ENCODE measurements around the gene TTLL11. TPM values are rescaled to one million over a fixed set of nuclear protein-coding genes. Genes with fewer than 3 reads are reported as not detected.

The TTLL11 gene
- total RNA-seq, 4 donors from 2014 or later: 20.5 to 41.3 (median 27.6) TPM

GRCh38 chr9:122015170-122015821, 77.8 kb downstream of the TTLL11 start:
- DNase-seq (ENCODE audit: extremely low spot score): no peak
- no peak overlapping the region for H3K27ac ChIP-seq (replicated peaks in 1 of 4)
- no peaks in the 10 kb centered on the region for H3K9me3 ChIP-seq
- TF ChIP-seq POLR2A (IDR thresholded peaks at IDR 0.05; ENCODE audit: low read depth) (no peak), CTCF (IDR thresholded peaks at IDR 0.05) (no peak), EP300 (IDR thresholded peaks at IDR 0.05) (no peak), POLR2AphosphoS5 (IDR thresholded peaks at IDR 0.05) (no peak)
- no peaks in the 10 kb centered on the region for H3K27me3 ChIP-seq
- intact Hi-C loops (cut with DNase I): no loop called here
- WGBS: 69% methylated on average over 11 of the region's 11 CpGs
- no peaks in the 10 kb centered on the region for H3K36me3 ChIP-seq
- H3K4me1 ChIP-seq: peaks cover 12 to 36% (median 31%) of the 10 kb centered on the region in 4 donors
- no peak overlapping the region for H3K4me3 ChIP-seq

GRCh38 chr9:122011818-122012498, 81.2 kb downstream of the TTLL11 start:
- Histone ChIP-seq H3K4me3 (no peak overlapping the region), H3K36me3 (no peaks in the 10 kb centered on the region), H3K27ac (replicated peaks in 1 of 4) (no peak overlapping the region), H3K9me3 (no peaks in the 10 kb centered on the region), H3K27me3 (no peaks in the 10 kb centered on the region), H3K4me1 (peaks cover 19 to 34% (median 26%) of the 10 kb centered on the region in 4 donors)
- no peak for DNase-seq (ENCODE audit: extremely low spot score)
- no peak for TF ChIP-seq POLR2A (IDR thresholded peaks at IDR 0.05; ENCODE audit: low read depth)
- TF ChIP-seq EP300 (IDR thresholded peaks at IDR 0.05): no peak
- no peak for TF ChIP-seq CTCF (IDR thresholded peaks at IDR 0.05)
- no peak for TF ChIP-seq POLR2AphosphoS5 (IDR thresholded peaks at IDR 0.05)
- 88% methylated on average over 4 of the region's 4 CpGs for WGBS
- intact Hi-C loops (cut with DNase I): no loop called here

GRCh38 chr9:122008559-122008958, 84.5 kb downstream of the TTLL11 start:
- H3K4me1 ChIP-seq: peaks cover 0 to 9% (median 2%) of the 10 kb centered on the region in 4 donors
- DNase-seq (ENCODE audit: extremely low spot score): peak; percentile 29
- TF ChIP-seq CTCF (IDR thresholded peaks at IDR 0.05) (no peak), EP300 (IDR thresholded peaks at IDR 0.05) (no peak), POLR2A (IDR thresholded peaks at IDR 0.05; ENCODE audit: low read depth) (no peak), POLR2AphosphoS5 (IDR thresholded peaks at IDR 0.05) (no peak)
- H3K27ac ChIP-seq (replicated peaks in 1 of 4): no peak overlapping the region
- H3K9me3 ChIP-seq: no peaks in the 10 kb centered on the region
- intact Hi-C loops (cut with DNase I): no loop called here
- no peaks in the 10 kb centered on the region for H3K36me3 ChIP-seq
- H3K4me3 ChIP-seq: no peak overlapping the region
- WGBS: 86% methylated on average over 10 of the region's 10 CpGs
- no peaks in the 10 kb centered on the region for H3K27me3 ChIP-seq

- TF ChIP-seq POLR2AphosphoS5 (IDR thresholded peaks at IDR 0.05) (no peak), POLR2A (IDR thresholded peaks at IDR 0.05; ENCODE audit: low read depth) (no peak), EP300 (IDR thresholded peaks at IDR 0.05) (no peak), CTCF (IDR thresholded peaks at IDR 0.05) (no peak)
These were observed 85.3 kb downstream of the TTLL11 start for GRCh38 chr9:122007837-122008236.

More at GRCh38 chr9:122007837-122008236, 85.3 kb downstream of the TTLL11 start:
- no peaks in the 10 kb centered on the region for H3K36me3 ChIP-seq
- no peaks in the 10 kb centered on the region for H3K27me3 ChIP-seq
- H3K27ac ChIP-seq (replicated peaks in 1 of 4): no peak overlapping the region
- WGBS: 64% methylated on average over 1 of the region's 1 CpG
- no peaks in the 10 kb centered on the region for H3K9me3 ChIP-seq
- no peak overlapping the region for H3K4me3 ChIP-seq
- H3K4me1 ChIP-seq: peaks cover 0 to 9% (median 5%) of the 10 kb centered on the region in 4 donors
- intact Hi-C loops (cut with DNase I): no loop called here
- peak; percentile 24 for DNase-seq (ENCODE audit: extremely low spot score)

Data from esophagus muscularis mucosa (tissue), 4 donors.